Effector memory CD4-positive, alpha-beta T cell (primary cell): Measurements from ENCODE around the gene CALHM4.

Experiments
- DNase-seq, 3 donors: peaks; one replicate each; pipeline ENCODE4 v3.0.0-alpha.2; 2020
- H3K27ac ChIP-seq: 2 replicates; pipeline ENCODE4 v1.7.0; 2013; ENCODE audit warnings: mild to moderate bottlenecking, low read length, moderate library complexity; ENCODE audit not compliant: insufficient read depth, poor library complexity, severe bottlenecking
- H3K27me3 ChIP-seq: replicated peaks from 2 replicates; pipeline ENCODE4 v1.7.0; 2013; ENCODE audit warnings: mild to moderate bottlenecking, low read length; ENCODE audit not compliant: insufficient read depth, control insufficient read depth, poor library complexity, severe bottlenecking
- H3K36me3 ChIP-seq: 2 replicates; pipeline ENCODE4 v1.7.0; 2013; ENCODE audit warnings: mild to moderate bottlenecking, low read length, moderate library complexity; ENCODE audit not compliant: control insufficient read depth, insufficient read depth
- H3K4me1 ChIP-seq: 2 replicates; pipeline ENCODE4 v1.7.0; 2013; ENCODE audit warnings: low read length, mild to moderate bottlenecking; ENCODE audit not compliant: control insufficient read depth, insufficient read depth, poor library complexity, severe bottlenecking
- H3K4me3 ChIP-seq: 2 replicates; pipeline ENCODE4 v1.7.0; 2013; ENCODE audit warnings: low read length, low read depth, mild to moderate bottlenecking; ENCODE audit not compliant: insufficient read depth, poor library complexity, severe bottlenecking
- H3K9me3 ChIP-seq: 2 replicates; pipeline ENCODE4 v1.7.0; 2013; ENCODE audit warnings: mild to moderate bottlenecking, low read length, moderate library complexity; ENCODE audit not compliant: control insufficient read depth

Gene CALHM4

DNA sequence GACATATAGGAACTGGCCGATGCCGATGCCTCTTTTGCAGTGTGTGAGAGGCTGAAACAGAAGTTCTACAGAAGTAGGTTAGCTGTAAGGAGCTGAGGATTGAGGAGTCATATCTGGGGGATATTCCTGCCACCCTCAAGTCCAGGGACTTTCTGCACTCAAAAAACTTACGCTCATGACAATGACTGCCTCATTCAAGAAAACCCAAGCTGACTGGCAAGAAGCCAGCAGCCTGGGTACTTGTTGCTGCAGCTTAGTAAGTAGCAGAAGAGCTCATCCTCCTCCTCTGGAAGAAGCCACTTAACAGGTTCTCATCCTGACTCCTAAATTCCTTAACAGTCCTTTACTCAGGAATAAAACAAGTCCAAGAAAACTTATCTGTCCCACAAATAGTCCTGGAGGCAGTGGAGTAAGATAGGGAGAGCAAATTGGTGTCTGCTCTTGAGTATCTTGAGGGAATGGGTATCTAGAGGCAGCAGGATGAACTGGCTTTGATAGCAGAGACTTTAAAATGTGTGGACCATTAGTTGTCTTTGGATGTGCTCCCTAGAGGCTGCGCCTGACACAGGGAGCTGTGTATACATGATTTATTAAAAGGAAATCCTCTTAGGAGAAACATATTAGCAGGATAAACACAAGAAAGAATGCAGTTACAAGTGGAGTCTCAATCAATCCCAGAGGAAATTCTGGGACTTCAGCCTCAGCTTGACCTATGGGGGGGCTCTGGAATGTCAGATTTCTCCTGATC, 34.8 kb upstream of the CALHM4 start:
- Histone ChIP-seq H3K27me3 (no peaks in the 10 kb centered on the region), H3K9me3 (no peaks in the 10 kb centered on the region), H3K4me3 (no peak overlapping the region), H3K36me3 (no peaks in the 10 kb centered on the region), H3K4me1 (no peaks in the 10 kb centered on the region), H3K27ac (no peak overlapping the region)
- DNase-seq: no peak

DNA sequence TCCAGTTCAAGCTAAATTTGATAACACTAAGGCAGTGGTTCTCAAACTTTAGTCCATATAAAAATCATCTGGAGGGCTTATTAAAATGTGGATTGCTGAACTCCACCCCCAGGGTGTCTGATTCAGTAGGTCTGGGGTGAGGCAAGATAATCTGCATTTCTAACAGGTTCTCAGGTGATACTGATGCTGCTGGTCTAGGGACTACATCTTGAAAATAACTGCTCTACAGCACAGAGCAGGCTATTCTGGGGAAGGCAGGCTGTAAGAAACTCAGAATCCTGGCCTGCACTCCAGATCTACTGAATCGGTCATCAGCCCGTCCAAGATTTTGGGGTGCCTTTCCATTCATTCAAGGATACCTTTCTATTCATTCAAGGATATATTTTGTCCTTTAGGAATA, 30.7 kb upstream of the CALHM4 start:
- no peak overlapping the region for H3K27ac ChIP-seq
- no peaks in the 10 kb centered on the region for H3K4me1 ChIP-seq
- no peaks in the 10 kb centered on the region for H3K27me3 ChIP-seq
- no peak for DNase-seq
- H3K4me3 ChIP-seq: no peak overlapping the region
- H3K36me3 ChIP-seq: no peaks in the 10 kb centered on the region
- no peaks in the 10 kb centered on the region for H3K9me3 ChIP-seq

GRCh38 chr6:116524236-116524635, 29.3 kb upstream of the CALHM4 start:
- no peak overlapping the region for H3K4me3 ChIP-seq
- H3K27me3 ChIP-seq: peaks cover under 1% of the 10 kb centered on the region
- no peak for DNase-seq
- no peaks in the 10 kb centered on the region for H3K9me3 ChIP-seq
- no peak overlapping the region for H3K27ac ChIP-seq
- H3K36me3 ChIP-seq: no peaks in the 10 kb centered on the region
- H3K4me1 ChIP-seq: no peaks in the 10 kb centered on the region

DNA sequence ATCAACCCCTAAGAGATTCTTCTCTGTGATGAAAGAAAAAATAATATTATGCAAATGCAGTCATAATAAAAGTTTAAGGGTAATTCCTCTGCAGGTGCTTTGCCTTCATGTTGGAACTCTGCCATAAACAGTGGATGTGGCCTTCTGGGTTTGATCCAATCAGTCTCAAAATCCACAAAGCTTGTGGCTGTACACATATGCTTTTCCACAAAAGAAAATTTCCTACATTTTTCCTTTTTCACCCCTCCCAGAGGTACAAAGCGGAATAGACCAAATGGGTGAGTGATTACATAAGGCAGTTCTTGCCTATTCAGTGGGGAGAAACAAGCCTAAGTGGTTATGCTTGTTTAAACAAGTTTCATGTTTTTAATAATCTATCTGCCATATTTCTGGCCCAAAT, 25.4 kb upstream of the CALHM4 start:
- Histone ChIP-seq H3K36me3 (no peaks in the 10 kb centered on the region), H3K27me3 (peaks cover 6% of the 10 kb centered on the region), H3K4me3 (no peak overlapping the region), H3K4me1 (no peaks in the 10 kb centered on the region), H3K9me3 (no peaks in the 10 kb centered on the region), H3K27ac (no peak overlapping the region)
- no peak for DNase-seq

GRCh38 chr6:116528780-116529179, 24.8 kb upstream of the CALHM4 start:
- Histone ChIP-seq H3K27ac (no peak overlapping the region), H3K4me3 (no peak overlapping the region), H3K27me3 (peaks cover 6% of the 10 kb centered on the region), H3K9me3 (no peaks in the 10 kb centered on the region), H3K36me3 (no peaks in the 10 kb centered on the region), H3K4me1 (no peaks in the 10 kb centered on the region)
- no peak for DNase-seq

GRCh38 chr6:116529466-116530290, 23.9 kb upstream of the CALHM4 start:
- Histone ChIP-seq H3K27me3 (peaks cover 6% of the 10 kb centered on the region), H3K36me3 (no peaks in the 10 kb centered on the region), H3K4me3 (no peak overlapping the region), H3K4me1 (no peaks in the 10 kb centered on the region), H3K27ac (no peak overlapping the region), H3K9me3 (no peaks in the 10 kb centered on the region)
- no peak for DNase-seq

DNA sequence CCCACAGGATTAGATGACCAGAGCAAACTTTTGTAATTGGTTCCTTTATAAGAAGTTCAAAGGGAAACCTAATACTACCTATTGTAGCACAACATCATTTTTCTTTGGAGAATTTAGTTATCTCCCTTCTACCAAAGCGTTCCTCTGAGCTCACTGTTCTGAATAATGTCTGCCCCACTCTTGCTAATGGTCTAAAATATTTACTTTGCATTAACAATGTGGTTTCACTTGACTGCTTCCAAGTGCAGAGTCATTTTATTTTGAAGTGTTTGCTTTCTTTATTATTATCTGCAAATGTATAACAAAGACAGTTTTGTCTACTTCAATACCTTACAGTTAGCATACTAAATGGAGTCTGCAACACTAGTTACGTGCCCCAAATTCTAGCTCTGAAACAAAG, 23.1 kb upstream of the CALHM4 start:
- H3K9me3 ChIP-seq: no peaks in the 10 kb centered on the region
- DNase-seq: no peak
- H3K4me1 ChIP-seq: no peaks in the 10 kb centered on the region
- H3K4me3 ChIP-seq: no peak overlapping the region
- peaks cover 6% of the 10 kb centered on the region for H3K27me3 ChIP-seq
- no peaks in the 10 kb centered on the region for H3K36me3 ChIP-seq
- no peak overlapping the region for H3K27ac ChIP-seq

DNA sequence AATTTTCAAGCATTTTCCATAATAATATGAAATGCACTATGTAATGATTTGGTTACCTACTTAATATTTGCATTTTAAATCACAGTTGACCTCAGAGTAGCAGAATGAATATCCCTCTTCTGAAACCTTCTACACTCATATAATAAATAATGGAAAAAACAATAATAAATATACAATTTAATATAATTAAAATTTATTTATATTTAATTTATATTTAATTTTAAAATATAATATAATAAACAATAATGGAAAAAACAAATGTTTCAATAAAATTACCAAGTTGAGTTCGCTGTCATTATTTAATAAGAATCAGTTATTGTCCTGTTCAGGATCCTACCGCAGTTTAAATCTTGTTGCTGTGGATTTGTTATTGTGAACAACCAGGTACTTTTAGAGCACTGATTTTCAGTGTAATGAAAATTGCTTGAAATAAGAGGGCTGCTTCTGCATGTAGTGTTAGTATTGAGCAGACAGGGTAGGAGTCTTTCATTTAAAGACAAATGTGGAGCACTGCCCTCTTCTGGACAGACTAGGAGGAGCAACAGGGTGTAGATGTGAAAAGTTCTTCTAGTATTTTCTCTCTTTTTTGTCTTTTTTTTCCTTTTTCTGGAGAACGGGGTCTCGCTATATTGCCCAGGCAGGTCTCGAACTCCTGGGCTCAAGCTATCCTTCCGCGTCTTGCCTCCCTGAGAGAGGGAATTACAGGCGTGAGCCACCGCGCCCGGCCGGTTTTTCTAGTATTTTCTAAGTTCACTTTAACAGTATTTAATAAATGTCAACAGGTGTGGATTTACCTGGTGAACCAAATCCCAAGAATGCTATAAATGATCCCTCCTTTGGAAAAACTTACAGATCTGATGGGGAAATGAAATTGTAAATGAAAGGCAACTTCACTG, 21.6 kb upstream of the CALHM4 start:
- H3K4me3 ChIP-seq: no peak overlapping the region
- no peaks in the 10 kb centered on the region for H3K36me3 ChIP-seq
- no peak overlapping the region for H3K27ac ChIP-seq
- no peaks in the 10 kb centered on the region for H3K9me3 ChIP-seq
- peak; percentile 11 to 44 (median 28) for DNase-seq
- H3K4me1 ChIP-seq: no peaks in the 10 kb centered on the region
- peaks cover 6% of the 10 kb centered on the region for H3K27me3 ChIP-seq

DNA sequence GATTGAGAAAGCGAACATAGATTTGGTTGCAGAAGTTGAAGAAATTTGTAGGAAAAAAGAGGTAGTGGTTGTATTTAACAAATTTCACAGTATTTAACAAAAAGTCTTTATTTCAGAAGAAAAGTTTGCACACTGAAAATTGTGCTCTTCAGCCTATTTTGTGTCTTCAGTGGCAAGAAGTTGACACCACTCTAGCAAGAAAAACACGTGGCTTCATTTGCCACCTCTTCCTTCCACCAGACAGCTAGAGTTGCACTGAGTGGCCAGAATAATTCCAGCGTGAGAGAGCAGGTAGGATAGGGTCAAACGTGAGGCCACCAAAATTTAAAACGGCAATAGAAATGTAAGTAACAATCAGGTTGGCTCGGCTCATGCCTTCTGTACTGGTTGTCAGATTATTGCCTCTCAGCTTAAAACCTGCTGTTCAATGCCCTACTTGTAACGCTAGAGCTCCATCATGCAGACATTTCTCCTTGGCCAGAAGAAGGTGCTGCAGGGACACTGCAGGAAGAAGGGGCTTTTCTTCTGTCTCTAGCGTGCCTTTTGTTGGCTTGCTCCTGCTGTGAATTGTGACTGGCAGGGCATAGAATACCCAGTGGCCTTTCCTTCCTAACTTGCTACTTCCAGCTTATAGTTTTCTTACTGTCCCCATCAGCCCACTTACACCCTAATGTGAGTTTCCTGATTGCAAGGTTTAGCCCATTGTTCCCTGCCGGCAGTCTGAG, 20.2 kb upstream of the CALHM4 start:
- Histone ChIP-seq H3K9me3 (no peaks in the 10 kb centered on the region), H3K4me3 (no peak overlapping the region), H3K36me3 (no peaks in the 10 kb centered on the region), H3K4me1 (no peaks in the 10 kb centered on the region), H3K27ac (no peak overlapping the region), H3K27me3 (peaks cover 6% of the 10 kb centered on the region)
- DNase-seq: no peak
